ENCODE data around the gene FBXO3. TPM values are rescaled to one million over a fixed set of nuclear protein-coding genes. Genes with fewer than 3 reads are reported as not detected.
A peak's percentile ranks its signal among the peaks of the same experiment; 100 is the strongest.
"Not testable (repeated sequence)": the region's sequence is repeated elsewhere in the genome, so short reads cannot be mapped to it uniquely, and the experiment has no call there.

Gene FBXO3
- total RNA-seq (2021) = 18.9 and 20.2 TPM in 2 replicates
- long read RNA-seq, transcript FBXO3-201 (11 exons, 2,397 nt) = major isoform, 120 of 168 reads
- long read RNA-seq, transcript FBXO3-202 (10 exons, 1,672 nt) = minor isoform, 13 of 168 reads
- long read RNA-seq, partial matches to known transcripts = 3 of 168 reads
- long read RNA-seq, other reads (novel, unspliced or antisense) = 32 of 168 reads

- H3K23ac ChIP-seq (ENCODE audit: insufficient read length, low read depth, low read length) = no peak within 1 kb of the TSS
- H3K4ac ChIP-seq (ENCODE audit: low read depth, low read length) = no peak within 1 kb of the TSS
- H3K27ac ChIP-seq (ENCODE audit: insufficient read length, low read depth, low read length) = no peak within 1 kb of the TSS
- Mint-ChIP-seq H3K9me3 (no peaks in the 10 kb centered on the region; a peak in 1 of 5 replicates), H3K27me3 (ENCODE audit: low read depth) (peaks cover 39% of the 10 kb centered on the region), H3K36me3 (ENCODE audit: insufficient read depth in 1 of 3, low read depth in 3 of 3) (no peaks in the 10 kb centered on the region; a peak in 3 of 7 replicates), H3K4me3 (peak within 1 kb of the TSS; percentile 94 to 95), H3K4me1 (peaks cover 34 to 38% of the 10 kb centered on the region in 2 experiments), H3K27ac (peak within 1 kb of the TSS; percentile 2 to 94 (median 85); a peak in 5 of 7 replicates)
- H4K5ac ChIP-seq (ENCODE audit: insufficient read length, low read depth, low read length) = no peak within 1 kb of the TSS
- H3K14ac ChIP-seq (ENCODE audit: insufficient read depth, low read length) = peak within 1 kb of the TSS; percentile 54; the same call in 1 of the 2 replicates
- no peak within 1 kb of the TSS for H4K8ac ChIP-seq (replicated peaks; ENCODE audit: insufficient read length, low read depth, low read length)
- no peak within 1 kb of the TSS for H2BK5ac ChIP-seq (ENCODE audit: insufficient read length, low read length)
- H3K4me1 ChIP-seq (ENCODE audit: insufficient read depth, low read length) = peaks cover 6% of the 10 kb centered on the region
- H3K79me1 ChIP-seq (ENCODE audit: insufficient read depth, low read depth, low read length, poor library complexity, severe bottlenecking) = peaks cover 2% of the 10 kb centered on the region
- peak; percentile 94 for DNase-seq
- no peak within 1 kb of the TSS for H3K56ac ChIP-seq (ENCODE audit: insufficient read length, low read depth, low read length)
- H4K91ac ChIP-seq (ENCODE audit: insufficient read length, low read depth, low read length) = no peak within 1 kb of the TSS
- peak within 1 kb of the TSS; percentile 70 for H3K9ac ChIP-seq (ENCODE audit: extremely low read depth, insufficient read length, low read length)
- no peaks in the 10 kb centered on the region; the same call in 1 of the 2 replicates for H3K79me2 ChIP-seq (ENCODE audit: insufficient read depth, low read length)
- TF ChIP-seq CTCF (conservative IDR thresholded peaks at IDR 0.05) = no peak
- H2BK120ac ChIP-seq (ENCODE audit: low read depth, low read length, poor library complexity, severe bottlenecking) = no peak within 1 kb of the TSS
- H2BK20ac ChIP-seq (ENCODE audit: low read depth, low read length, poor library complexity, severe bottlenecking) = no peak within 1 kb of the TSS
- no peak within 1 kb of the TSS for H2BK12ac ChIP-seq (ENCODE audit: insufficient read length, low read depth, low read length)
- H3T11ph ChIP-seq (ENCODE audit: low read length) = no peak within 1 kb of the TSS
- no peaks in the 10 kb centered on the region for H4K20me1 ChIP-seq (ENCODE audit: control insufficient read depth, insufficient read depth, insufficient read length)
- H2BK15ac ChIP-seq (ENCODE audit: low read depth, low read length) = no peak within 1 kb of the TSS
- WGBS (ENCODE audit: extremely low coverage, insufficient read length, low lambda C conversion rate) = no CpG with 5 or more reads among the region's 64 CpGs
- H3K23me2 ChIP-seq (ENCODE audit: insufficient read length, low read depth, low read length, poor library complexity, severe bottlenecking) = peaks cover 12% of the 10 kb centered on the region
- H3K9me3 ChIP-seq (ENCODE audit: control insufficient read depth, low read depth, low read length) = no peaks in the 10 kb centered on the region
- H2AK5ac ChIP-seq (ENCODE audit: insufficient read length, low read length) = no peak within 1 kb of the TSS
- peaks cover 5% of the 10 kb centered on the region; the same call in 1 of the 2 replicates for H3K27me3 ChIP-seq (ENCODE audit: insufficient read depth, low read length)
- H2AFZ ChIP-seq (ENCODE audit: low read length) = peak within 1 kb of the TSS; percentile 17
- H3K4me2 ChIP-seq (ENCODE audit: insufficient read depth, insufficient read length, low read length) = peak within 1 kb of the TSS; percentile 95
- H3K18ac ChIP-seq (ENCODE audit: insufficient read length, low read depth, low read length) = peak within 1 kb of the TSS; percentile 95
Measured at GRCh38 chr11:33773987-33774735, at the start of gene FBXO3. FBXO3 (minus strand) TSS chr11:33774520; CDS start chr11:33774497, 23 bp downstream.

GRCh38 chr11:33822981-33823380 lies 48.7 kb upstream of the FBXO3 start:
- H3T11ph ChIP-seq (ENCODE audit: low read length); H2AK5ac ChIP-seq (ENCODE audit: insufficient read length, low read length); H3K27ac ChIP-seq (ENCODE audit: insufficient read length, low read depth, low read length); H3K27me3 ChIP-seq (ENCODE audit: insufficient read depth, low read length); H4K5ac ChIP-seq (ENCODE audit: insufficient read length, low read depth, low read length); H2BK5ac ChIP-seq (ENCODE audit: insufficient read length, low read length); H3K18ac ChIP-seq (ENCODE audit: insufficient read length, low read depth, low read length); H2BK15ac ChIP-seq (ENCODE audit: low read depth, low read length); H3K27ac Mint-ChIP-seq; H4K8ac ChIP-seq (replicated peaks; ENCODE audit: insufficient read length, low read depth, low read length); H4K91ac ChIP-seq (ENCODE audit: insufficient read length, low read depth, low read length); H3K4me1 Mint-ChIP-seq; H3K9me3 Mint-ChIP-seq; H3K4me2 ChIP-seq (ENCODE audit: insufficient read depth, insufficient read length, low read length); H3K56ac ChIP-seq (ENCODE audit: insufficient read length, low read depth, low read length); H2BK20ac ChIP-seq (ENCODE audit: low read depth, low read length, poor library complexity, severe bottlenecking); H3K4me1 ChIP-seq (ENCODE audit: insufficient read depth, low read length); H3K4me3 Mint-ChIP-seq; H2BK12ac ChIP-seq (ENCODE audit: insufficient read length, low read depth, low read length); H3K14ac ChIP-seq (ENCODE audit: insufficient read depth, low read length); DNase-seq; H3K9me3 ChIP-seq (ENCODE audit: control insufficient read depth, low read depth, low read length); H2BK120ac ChIP-seq (ENCODE audit: low read depth, low read length, poor library complexity, severe bottlenecking); H3K79me2 ChIP-seq (ENCODE audit: insufficient read depth, low read length); H3K79me1 ChIP-seq (ENCODE audit: insufficient read depth, low read depth, low read length, poor library complexity, severe bottlenecking); H3K36me3 Mint-ChIP-seq (ENCODE audit: insufficient read depth in 1 of 3, low read depth in 3 of 3); H3K9ac ChIP-seq (ENCODE audit: extremely low read depth, insufficient read length, low read length); H3K23ac ChIP-seq (ENCODE audit: insufficient read length, low read depth, low read length); H3K23me2 ChIP-seq (ENCODE audit: insufficient read length, low read depth, low read length, poor library complexity, severe bottlenecking); H2AFZ ChIP-seq (ENCODE audit: low read length); H4K20me1 ChIP-seq (ENCODE audit: control insufficient read depth, insufficient read depth, insufficient read length); H3K4ac ChIP-seq (ENCODE audit: low read depth, low read length): not testable (repeated sequence)
- H3K27me3 Mint-ChIP-seq (ENCODE audit: low read depth) = peaks cover 40% of the 10 kb centered on the region
- WGBS (ENCODE audit: extremely low coverage, insufficient read length, low lambda C conversion rate) = no CpG with 5 or more reads among the region's 3 CpGs

Measured in H9 (cell line).